H1 (cell line): ENCODE results near the gene XPO1. TPM values are rescaled to one million over a fixed set of nuclear protein-coding genes. Genes with fewer than 3 reads are reported as not detected.

Experiments
- ATF2 ChIP-seq: IDR thresholded peaks from 2 replicates; pipeline ENCODE4 v1.6.1; 2012; ENCODE audit warnings: low read length, inconsistent platforms
- BACH1 ChIP-seq: IDR thresholded peaks from 2 replicates; pipeline ENCODE4 v1.6.1; 2012; ENCODE audit warnings: low read length, improper control_type of control experiment
- CBX5 ChIP-seq: fragments of 300-800, 300-1000 bp; sonication (generic); IDR thresholded peaks from 2 replicates; pipeline ENCODE4 v1.7.1; 2016; ENCODE audit warnings: antibody characterized with exemption, low read length, low read depth
- CEBPB ChIP-seq: IDR thresholded peaks from 2 replicates; pipeline ENCODE4 v1.6.1; 2012; ENCODE audit warnings: low read depth, low read length
- CTCF ChIP-seq, 3 experiments: IDR thresholded peaks; 1 replicate in 2 of 3; 2 replicates in 1 of 3; pipeline versions ENCODE4 v1.5.1 to v1.6.1; 2011; ENCODE audit warnings: low read length in 3 of 3, mild to moderate bottlenecking in 3 of 3, inconsistent platforms in 2 of 3, low read depth in 1 of 3, moderate library complexity in 1 of 3; ENCODE audit not compliant: insufficient read depth in 1 of 3; ENCODE audit errors: control extremely low read depth in 1 of 3
- EZH2 ChIP-seq: fragments of 200-600 bp; sonication (generic); IDR thresholded peaks from 2 replicates; pipeline ENCODE4 v1.7.1; 2012; ENCODE audit warnings: low read depth, mild to moderate bottlenecking, moderate library complexity, low read length, inconsistent platforms; ENCODE audit not compliant: severe bottlenecking
- FOSL1 ChIP-seq: IDR thresholded peaks from 2 replicates; pipeline ENCODE4 v1.6.1; 2011; ENCODE audit warnings: mild to moderate bottlenecking, low read depth, low read length, moderate library complexity; ENCODE audit not compliant: insufficient read depth
- MAFK ChIP-seq: IDR thresholded peaks from 2 replicates; pipeline ENCODE4 v1.6.1; 2012; ENCODE audit warnings: low read depth, mild to moderate bottlenecking, improper control_type of control experiment, low read length
- NANOG ChIP-seq: IDR thresholded peaks from 2 replicates; pipeline ENCODE4 v1.6.1; 2011; ENCODE audit warnings: low read length, low read depth, mild to moderate bottlenecking, inconsistent platforms; ENCODE audit not compliant: insufficient read depth, poor library complexity, severe bottlenecking
- POU5F1 ChIP-seq: IDR thresholded peaks from 2 replicates; pipeline ENCODE4 v1.6.1; 2011; ENCODE audit warnings: low read depth, mild to moderate bottlenecking, low read length, moderate library complexity
- RAD21 ChIP-seq, 2 experiments: IDR thresholded peaks in 1 of 2; conservative IDR thresholded peaks in 1 of 2; 2 replicates each; pipeline ENCODE4 v1.6.1; 2011; ENCODE audit warnings: low read depth in 2 of 2, low read length in 2 of 2, improper control_type of control experiment in 1 of 2, inconsistent platforms in 1 of 2, mild to moderate bottlenecking in 1 of 2, moderate library complexity in 1 of 2
- SIN3A ChIP-seq, 2 experiments: IDR thresholded peaks in 1 of 2; conservative IDR thresholded peaks in 1 of 2; 2 replicates each; pipeline ENCODE4 v1.6.1; 2011 to 2012; ENCODE audit warnings: low read length in 2 of 2, improper control_type of control experiment in 1 of 2, low read depth in 1 of 2, mild to moderate bottlenecking in 1 of 2
- SIRT6 ChIP-seq: IDR thresholded peaks from one replicate; pipeline ENCODE4 v1.7.1; 2012; ENCODE audit warnings: low read length, inconsistent platforms
- SP1 ChIP-seq: IDR thresholded peaks from 2 replicates; pipeline ENCODE4 v1.6.1; 2011; ENCODE audit warnings: low read depth, low read length
- SUZ12 ChIP-seq: fragments of 200-600 bp; sonication (generic); IDR thresholded peaks from 2 replicates; pipeline ENCODE4 v1.6.1; 2012; ENCODE audit warnings: mild to moderate bottlenecking, inconsistent platforms, low read length, moderate library complexity, mixed read lengths
- TAF7 ChIP-seq: optimal IDR thresholded peaks from 2 replicates; pipeline ENCODE3; 2011; ENCODE audit warnings: low read depth, mild to moderate bottlenecking, inconsistent platforms, low read length, moderate library complexity, borderline replicate concordance
- TBP ChIP-seq: IDR thresholded peaks from 2 replicates; pipeline ENCODE4 v1.6.1; 2011; ENCODE audit warnings: low read depth, low read length, improper control_type of control experiment
- YY1 ChIP-seq: IDR thresholded peaks from 2 replicates; pipeline ENCODE4 v1.6.1; 2011; ENCODE audit warnings: low read depth, mild to moderate bottlenecking, low read length
- ZNF274 ChIP-seq: IDR thresholded peaks from 2 replicates; pipeline ENCODE4 v1.7.0; 2012; ENCODE audit warnings: low read length, borderline replicate concordance; ENCODE audit errors: extremely low read depth
- polyA plus RNA-seq, 7 experiments: library from polyadenylated mRNA; depleted of rRNA in 3 of 7; stranded (reverse) in 5 of 7; unstranded in 2 of 7; fragments of >200 nt in 5 of 7; fragments of 200-250 nt in 2 of 7; gene quantifications; 1 replicate in 5 of 7; 2 replicates in 1 of 7; 4 replicates in 1 of 7; pipeline versions ENCODE4 v1.2.1 to v1.2.3, GENCODE V29; 2011 to 2013; ENCODE audit warnings: missing spikeins in 2 of 7, mixed read lengths in 2 of 7
- total RNA-seq: library from RNA; stranded (reverse); fragmentation: NEBNext Ultra II Directional; extraction: Animal tissue kit (Norgen Biotek cat#: 25700); gene quantifications from 2 replicates; pipeline ENCODE4 v1.2.1, GENCODE V29; 2021

The XPO1 gene
- total and polyA plus RNA-seq, 2 of the 8 experiments (the other 6 are each of a cell fraction or from before 2014, with no cell fraction given): 110 to 296 TPM

- no peak for TF ChIP-seq YY1
- no peak for TF ChIP-seq EZH2
- TF ChIP-seq ATF2: no peak
- TF ChIP-seq RAD21 (IDR thresholded peaks at IDR 0.05 in 1 of 2, conservative IDR thresholded peaks at IDR 0.05 in 1 of 2; ENCODE audit: low read depth in 2 of 2, low read length in 2 of 2): peak in 1 of 2 experiments; percentile 6; a peak in 1 of 4 replicates
- TF ChIP-seq ZNF274: no peak
- no peak for TF ChIP-seq SUZ12
- no peak for TF ChIP-seq NANOG
- no peak for TF ChIP-seq SIRT6
- TF ChIP-seq TBP: peak; percentile 94
- TF ChIP-seq TAF7: peak; percentile 91
- no peak for TF ChIP-seq FOSL1
- TF ChIP-seq POU5F1: no peak
- TF ChIP-seq SIN3A (conservative IDR thresholded peaks at IDR 0.05 in 1 of 2, IDR thresholded peaks at IDR 0.05 in 1 of 2; ENCODE audit: low read depth in 1 of 2, low read length in 2 of 2): peak in 1 of 2 experiments; percentile 77; a peak in 1 of 4 replicates
- no peak for TF ChIP-seq CTCF (IDR thresholded peaks at IDR 0.05; ENCODE audit: control extremely low read depth in 1 of 3, insufficient read depth in 1 of 3, low read depth in 1 of 3, low read length in 3 of 3)
- TF ChIP-seq CEBPB: no peak
- TF ChIP-seq SP1: no peak
- no peak for TF ChIP-seq BACH1
- no peak for TF ChIP-seq MAFK
- TF ChIP-seq CBX5: no peak
These were observed 1.4 kb downstream of the XPO1 start (continued) for GRCh38 chr2:61536572-61537276.
